Measurements from ENCODE around the gene OR6K3.

GRCh38 chr1:158731707-158732106 is 11.2 kb upstream of the OR6K3 start:
- TF ChIP-seq TAF1 (IDR thresholded peaks at IDR 0.05; ENCODE audit: borderline replicate concordance, low read depth, low read length) (no peak), POLR2AphosphoS5 (IDR thresholded peaks at IDR 0.05; ENCODE audit: low read depth, low read length) (no peak)

Data from GM12892 (cell line).